GF-D8 (cell line): ENCODE data around the gene CMTM8.
A peak's percentile ranks its signal among the peaks of the same experiment; 100 is the strongest.

ENCODE experiments used
- DNase-seq: peaks from one replicate; lab custom pipeline; 2025; lab: John Stamatoyannopoulos, UW

Gene CMTM8

DNA sequence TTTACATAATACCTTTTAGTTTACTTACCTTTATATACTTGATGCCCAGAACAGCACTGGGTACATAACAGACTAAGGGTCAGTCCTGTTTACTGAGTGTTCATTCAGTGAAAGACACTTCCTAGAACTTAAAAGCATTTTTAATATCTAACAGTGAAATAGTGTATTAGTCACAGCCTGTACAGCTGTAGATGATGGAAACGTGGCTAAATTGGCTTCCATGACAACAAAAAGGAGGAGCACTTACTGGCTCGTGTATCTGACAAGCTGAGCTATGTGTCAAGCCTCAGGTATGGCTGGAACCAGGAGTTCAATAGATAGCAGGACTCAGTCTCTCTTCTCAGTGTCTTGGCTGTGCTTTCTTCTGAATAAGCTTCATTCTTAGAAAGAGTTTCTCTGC, 40.2 kb downstream of the CMTM8 start:
- DNase-seq: no peak

GRCh38 chr3:32280262-32280910, 41.9 kb downstream of the CMTM8 start:
- no peak for DNase-seq

DNA sequence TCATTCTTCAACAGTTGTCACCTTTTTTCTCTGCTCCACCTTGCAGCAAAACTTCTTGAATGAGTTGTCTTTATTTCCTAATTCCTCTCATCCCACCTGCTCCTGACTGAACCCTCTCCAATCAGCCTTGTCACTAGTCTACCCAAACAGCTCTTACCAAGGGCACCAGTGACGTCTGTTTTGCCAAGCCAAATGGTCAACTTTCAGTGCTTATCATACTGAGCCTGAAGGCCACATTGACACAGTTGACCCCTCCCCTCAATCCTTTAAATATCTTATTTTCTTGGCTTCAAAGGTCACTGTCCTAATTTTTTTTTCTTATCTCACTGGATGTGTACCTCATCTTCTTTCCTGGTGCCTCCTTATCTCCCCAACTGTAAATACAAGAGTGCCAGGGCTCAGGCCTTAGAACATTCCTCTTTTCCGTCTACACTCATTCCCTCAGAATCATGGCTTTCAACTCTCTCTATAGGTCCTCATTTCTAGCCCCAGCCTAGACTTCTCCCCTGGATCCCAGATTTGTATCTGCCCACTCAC, 43.2 kb downstream of the CMTM8 start:
- no peak for DNase-seq

DNA sequence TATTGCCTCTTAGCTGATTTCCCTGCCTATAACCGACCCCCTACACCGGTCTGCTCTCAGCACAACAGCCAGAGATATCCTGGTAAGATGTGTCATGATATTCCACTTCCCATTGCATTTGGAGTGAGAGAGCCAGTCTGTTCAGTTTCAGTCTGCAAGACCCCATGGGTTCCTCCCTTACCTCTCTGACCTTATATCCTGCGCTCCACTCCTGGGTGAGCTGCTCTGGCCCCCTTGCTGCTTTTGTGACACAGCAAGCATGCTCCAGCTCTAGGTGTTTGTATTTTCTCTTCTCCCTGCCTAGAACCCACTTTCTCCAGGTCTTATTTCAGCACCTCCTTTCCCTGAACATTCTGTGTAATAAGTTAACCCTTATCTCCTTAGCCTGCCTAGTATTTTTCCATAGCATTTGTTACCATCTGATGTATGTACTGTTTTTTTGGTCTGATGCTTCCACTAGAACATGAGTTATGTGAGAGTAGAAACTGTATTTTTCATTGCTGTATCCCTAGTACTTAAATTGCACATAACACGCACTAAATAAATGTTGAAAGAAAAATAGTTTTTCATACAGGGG, 44.2 kb downstream of the CMTM8 start:
- DNase-seq: no peak

DNA sequence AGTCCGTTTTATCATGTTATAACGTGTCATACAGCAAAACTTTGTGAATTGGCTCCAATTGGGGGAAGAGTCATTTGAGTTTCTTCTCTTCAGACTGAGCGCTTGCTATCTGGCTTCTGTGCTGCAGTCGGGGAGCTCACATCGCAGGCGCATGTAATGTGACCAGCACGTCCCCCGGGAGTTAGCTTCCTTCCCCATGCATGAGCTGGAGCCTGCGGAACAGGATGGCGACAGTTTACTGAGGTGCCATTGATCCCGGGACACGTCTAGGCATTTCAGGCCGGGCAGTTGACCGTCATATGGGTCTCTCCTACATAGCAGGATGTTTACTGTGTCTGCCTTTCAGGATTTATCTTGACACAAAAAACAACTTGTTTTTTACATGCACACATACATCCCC, 44.8 kb downstream of the CMTM8 start:
- peak; percentile 29 for DNase-seq

- DNase-seq: no peak
Measured at GRCh38 chr3:32284443-32285212, 46.1 kb downstream of the CMTM8 start.

DNA sequence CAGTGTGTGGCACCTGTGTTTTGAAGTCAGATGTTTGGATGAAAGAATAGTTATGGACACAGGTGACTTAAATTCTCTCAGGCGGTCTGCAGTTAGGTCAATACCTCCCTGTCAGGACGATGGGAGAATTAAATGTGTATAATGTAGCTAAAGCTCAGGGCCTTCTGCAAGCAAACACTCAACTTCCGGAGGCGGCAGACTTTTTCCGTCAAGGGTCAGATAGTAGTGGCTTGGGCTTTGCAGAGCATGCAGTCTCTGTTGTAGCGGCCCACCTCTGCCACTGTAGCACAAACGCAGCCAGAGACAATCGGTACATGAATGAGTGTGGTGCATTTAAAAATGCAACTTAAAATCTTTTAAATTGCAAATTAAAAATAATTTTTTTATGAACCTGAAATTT, 47.4 kb downstream of the CMTM8 start:
- DNase-seq: no peak

GRCh38 chr3:32288819-32289218, 50.3 kb downstream of the CMTM8 start:
- DNase-seq: no peak

GRCh38 chr3:32290619-32291018, 52.1 kb downstream of the CMTM8 start:
- no peak for DNase-seq

GRCh38 chr3:32292085-32292796, 53.8 kb downstream of the CMTM8 start:
- DNase-seq: no peak

DNA sequence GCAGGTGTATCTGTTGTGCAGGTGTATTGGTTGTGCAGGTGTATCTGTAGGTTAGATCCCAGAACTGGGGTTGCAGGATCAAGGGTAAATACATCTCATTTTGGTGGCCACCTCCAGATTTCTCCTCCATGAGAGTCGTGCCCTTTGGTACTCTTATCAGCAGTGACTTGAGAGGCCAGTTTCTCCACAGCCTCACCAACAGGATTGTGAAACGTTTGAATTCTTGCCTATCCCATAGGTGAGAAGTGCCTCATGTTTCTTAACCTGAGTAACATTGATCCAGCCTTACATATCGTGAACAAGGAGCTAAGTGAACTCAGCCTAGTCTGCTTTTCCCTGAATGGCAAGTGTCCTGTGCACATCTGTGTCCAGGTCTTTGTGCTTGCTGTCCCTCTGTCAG, 55.4 kb downstream of the CMTM8 start:
- DNase-seq: no peak

DNA sequence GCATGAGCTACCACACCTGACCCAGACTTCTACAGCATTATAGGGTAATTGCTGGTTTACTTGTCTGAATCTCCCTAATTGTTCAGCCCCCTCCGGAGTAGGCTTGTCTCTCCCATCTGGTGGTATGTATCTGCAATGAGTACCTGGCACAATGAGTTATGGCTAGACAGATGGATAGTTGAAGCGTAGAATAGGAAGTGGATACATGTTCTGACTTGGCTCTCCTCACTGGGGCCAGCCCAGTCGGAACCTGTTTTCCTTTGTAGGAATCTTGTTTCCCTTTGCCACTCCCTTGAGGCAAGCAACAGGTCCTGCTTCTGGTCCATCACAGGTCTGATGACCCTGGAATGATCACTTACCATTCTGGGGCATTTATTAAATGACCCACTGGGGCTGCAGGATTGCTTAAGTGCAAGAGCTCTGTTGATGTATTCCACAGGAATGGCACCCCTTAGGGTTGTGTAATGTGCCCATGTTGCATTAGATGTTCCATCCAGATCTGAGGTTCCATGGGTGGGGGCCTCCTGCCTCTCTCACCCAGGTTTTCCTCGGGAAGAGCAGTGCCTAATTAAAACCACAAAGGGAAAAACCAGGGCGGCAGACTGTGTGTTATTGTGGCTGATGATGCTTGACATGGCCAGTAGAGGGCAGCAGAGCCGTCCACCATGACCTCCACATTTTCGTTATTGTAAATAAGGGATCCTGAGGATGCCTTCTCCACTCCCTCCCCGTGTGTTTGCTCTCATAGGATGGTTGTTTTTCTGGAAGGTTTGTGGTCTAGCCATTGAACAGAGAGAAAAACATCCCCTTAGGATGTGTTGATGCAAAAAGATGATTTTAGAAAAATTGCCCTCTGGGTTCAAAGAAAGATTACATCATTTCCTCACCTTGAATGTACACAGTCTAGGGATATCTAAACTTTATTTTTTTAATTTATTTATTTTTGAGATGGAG, 58.0 kb downstream of the CMTM8 start:
- no peak for DNase-seq

DNA sequence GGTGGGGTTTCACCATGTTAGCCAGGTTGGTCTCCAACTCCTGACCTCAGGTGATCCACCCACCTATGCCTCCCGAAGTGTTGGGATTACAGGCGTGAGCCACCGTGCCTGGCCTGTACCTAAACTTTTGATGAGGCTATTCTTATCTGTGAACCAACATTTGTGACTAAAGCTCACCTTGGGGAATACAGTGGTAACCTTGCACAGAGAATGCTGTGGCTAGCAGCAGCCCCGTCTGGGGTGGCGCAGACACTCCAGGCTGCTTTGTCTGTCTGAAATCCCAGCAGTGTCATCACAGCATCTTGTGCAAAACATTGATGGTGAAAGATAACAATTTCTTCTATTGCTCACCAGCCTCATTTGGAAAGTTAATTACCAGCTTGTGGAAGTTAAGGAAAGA, 58.9 kb downstream of the CMTM8 start:
- DNase-seq: no peak

- no peak for DNase-seq
Measured at GRCh38 chr3:32301426-32301825, 62.9 kb downstream of the CMTM8 start.

DNA sequence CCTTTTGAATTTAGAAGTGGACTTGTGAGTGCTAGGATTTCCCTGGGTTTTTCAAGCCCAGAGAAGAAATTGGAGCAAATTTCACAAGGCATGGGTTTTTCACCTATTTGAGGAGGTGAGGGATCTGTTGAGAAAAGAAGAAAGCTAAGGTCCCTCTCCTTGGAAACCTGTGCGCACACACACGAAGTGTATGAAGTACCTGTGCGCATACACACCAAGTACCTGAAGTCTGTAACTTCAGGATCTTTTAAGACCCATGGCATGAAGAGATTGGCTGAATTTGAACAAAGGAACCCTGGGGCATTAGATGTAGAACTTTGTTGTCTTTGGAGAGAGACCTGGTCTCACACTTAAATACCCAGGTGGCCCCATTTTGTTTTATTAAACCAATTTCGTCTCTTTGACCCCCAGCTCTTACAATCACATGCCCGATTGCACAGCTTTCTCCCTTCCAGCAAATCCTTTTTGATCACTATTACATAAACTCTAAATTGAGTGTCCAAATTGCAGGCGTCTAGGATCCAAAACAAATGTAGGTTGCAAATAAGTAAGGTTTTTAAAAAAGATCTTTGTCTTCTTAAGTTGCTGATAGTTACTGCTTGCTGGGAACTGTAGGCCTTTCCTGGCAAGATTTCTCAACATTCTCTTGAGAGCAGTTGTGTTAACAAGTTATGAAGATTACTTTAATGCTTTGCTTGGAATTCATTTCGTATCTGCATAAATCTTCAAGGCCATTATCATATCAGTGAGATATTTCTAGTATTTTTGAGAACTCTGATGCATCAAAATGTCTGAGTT, 64.3 kb downstream of the CMTM8 start:
- DNase-seq: no peak

DNA sequence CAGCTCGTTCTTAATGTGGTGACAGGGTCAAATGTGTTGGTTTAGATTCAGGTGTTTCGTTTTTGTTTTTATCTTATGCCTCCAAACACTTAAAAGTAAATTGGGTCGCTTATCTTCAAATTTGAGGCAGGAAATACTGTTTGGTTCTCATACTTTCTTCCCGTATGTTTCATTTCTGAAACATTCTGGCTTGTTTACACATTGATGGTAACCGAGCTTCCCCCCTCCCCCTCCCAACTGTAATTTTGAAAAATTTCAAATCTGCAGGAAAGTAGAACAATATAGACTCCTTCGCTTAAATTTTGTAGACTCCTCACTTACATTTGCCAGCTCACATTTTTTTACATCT, 64.9 kb downstream of the CMTM8 start:
- DNase-seq: no peak

DNA sequence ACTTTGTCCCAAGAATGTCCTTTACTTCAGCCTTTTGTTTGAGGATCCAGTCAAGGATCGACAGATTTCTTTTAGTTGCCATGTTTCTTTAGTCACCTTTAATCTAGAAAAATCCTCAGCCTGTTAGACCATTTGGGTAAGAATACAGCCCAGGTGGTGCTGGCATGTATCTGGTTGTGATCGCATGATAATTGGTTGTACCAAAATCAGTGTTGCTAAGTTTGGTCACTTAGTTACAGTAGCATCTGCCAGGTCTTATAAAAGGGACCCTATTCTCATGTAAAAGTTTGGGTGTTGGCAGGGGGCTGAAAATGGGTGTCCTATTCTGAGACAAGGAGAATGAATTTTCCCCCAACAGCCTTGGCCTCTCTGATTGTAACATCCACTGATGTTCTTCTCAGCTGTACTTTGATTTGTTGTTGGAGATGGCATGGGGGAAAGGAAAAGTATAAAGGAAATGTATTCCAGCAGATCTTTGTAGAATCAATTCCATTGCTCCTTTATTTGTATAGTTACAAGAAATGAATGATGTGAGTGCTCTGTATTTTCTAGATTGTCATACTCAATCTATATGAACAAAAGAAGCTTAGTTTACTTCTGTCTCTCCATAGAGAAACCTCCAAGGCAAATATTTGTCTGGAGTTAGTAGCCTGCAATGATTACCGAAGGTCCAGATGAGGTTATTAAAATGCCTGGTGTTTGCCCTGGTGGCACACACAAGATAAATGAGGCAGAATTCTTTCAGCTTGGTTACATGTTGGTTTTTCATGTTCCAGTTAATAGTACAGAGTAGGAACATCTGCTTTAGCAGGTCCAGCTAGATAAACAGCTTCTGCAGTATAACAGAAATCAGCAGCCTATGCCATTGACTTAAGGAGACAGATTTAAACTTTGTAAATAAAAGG, 65.7 kb downstream of the CMTM8 start:
- DNase-seq: no peak

DNA sequence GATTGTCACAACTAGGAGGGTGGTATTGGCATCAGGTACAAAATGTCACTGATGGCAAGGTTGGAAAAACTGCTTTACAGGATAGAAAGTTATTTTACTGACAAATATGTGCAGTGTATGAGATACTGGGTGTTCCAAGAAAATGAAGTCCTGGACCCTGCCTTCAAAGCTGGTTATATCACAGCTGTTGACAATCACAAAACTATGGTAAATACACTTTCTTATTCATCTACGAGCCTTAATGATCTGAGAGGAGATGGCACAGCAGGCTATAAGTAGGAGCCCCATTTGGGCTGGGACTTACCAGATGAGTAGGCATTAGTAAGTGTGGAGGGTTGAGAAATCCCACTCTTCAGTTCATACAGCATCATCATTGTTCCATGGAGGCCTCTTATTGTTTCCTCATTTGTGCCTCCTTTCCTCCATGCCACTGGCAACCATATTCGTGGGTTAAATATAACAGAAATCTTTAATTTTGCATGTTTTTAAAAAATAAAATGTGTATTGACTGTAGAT, 66.9 kb downstream of the CMTM8 start:
- DNase-seq: no peak

DNA sequence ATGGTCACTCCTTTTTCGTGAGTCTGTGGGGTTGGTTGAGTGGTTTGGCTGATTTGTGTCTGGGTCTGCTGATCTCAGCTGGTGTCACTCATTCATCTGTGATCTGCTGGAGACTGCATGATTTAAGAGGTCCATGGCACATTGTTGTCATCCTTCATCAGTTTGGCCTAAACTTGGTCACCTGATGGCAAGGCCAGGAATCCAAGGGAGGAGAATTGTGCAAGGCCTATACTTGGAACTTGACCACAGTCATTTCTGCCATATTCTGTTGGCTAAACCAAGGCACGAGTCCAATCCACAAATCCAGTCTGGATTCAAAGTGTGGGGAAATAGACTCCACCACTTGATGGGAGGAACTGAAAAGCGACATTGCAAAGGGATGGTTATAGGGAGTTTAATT, 67.6 kb downstream of the CMTM8 start:
- no peak for DNase-seq
